Measurements from ENCODE around the gene DDX39B. TPM values are rescaled to one million over a fixed set of nuclear protein-coding genes. Genes with fewer than 3 reads are reported as not detected.
"Not testable (repeated sequence)": the region's sequence is repeated elsewhere in the genome, so short reads cannot be mapped to it uniquely, and the experiment has no call there.

The DDX39B gene
- total RNA-seq, 1 donor from 2014 or later = 308 TPM

GRCh38 chr6:31525932-31526591 is 15.7 kb downstream of the DDX39B start:
- peak; percentile 86 for DNase-seq

GRCh38 chr6:31525553-31525931 is 16.3 kb downstream of the DDX39B start:
- no peak for DNase-seq

DNA sequence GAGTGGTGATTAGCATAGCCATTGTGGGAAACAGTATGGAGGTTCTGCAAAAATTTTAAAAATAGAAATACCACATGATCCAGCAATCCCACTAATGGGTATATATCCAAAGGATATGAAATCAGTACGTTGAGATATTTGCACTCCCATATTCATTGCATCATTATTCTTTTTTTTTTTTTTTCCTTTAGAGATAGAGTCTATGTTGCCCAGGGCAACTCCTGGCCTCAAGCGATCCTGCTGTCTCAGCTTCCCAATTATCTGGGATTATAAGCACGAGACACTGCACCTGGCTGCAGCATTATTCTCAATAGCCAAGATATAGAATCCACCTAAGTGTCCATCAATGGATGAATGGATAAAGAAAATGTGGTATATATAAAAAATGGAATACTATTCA is 20.0 kb downstream of the DDX39B start:
- DNase-seq = no peak

DNA sequence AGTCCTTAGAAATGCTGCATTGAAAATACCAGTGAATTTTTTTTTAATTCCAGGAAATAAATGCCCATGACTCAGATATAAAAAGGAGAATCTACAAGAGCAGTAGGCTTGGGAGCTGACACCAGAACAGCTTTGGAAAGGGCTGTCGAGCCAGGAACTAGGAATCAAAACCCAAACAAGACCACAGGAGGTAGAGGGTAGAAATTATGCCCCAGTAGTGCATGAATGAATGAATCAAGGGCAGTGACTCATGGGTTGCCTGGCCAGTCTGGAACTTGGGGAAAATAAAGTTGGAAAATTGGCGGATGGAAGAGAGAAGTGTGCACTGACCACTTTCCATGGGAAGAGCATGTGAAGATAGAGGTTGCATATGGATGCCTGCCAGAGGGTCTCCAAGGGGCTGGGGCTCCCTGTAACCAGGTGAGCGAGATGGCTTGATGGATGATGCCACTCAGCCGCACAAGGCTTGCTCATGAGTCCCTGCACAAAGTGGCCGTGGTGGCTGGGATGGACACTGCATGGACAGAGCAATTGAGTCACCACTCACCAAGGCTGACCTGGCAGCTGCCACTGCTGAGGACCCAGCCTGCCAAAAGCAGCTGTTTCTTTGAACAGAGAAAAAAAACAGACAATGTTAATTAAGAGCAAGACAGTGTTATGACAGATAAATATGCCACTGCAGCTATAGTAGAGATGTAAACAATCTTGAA is 28.2 kb downstream of the DDX39B start:
- DNase-seq = no peak

- DNase-seq = no peak
These were observed 31.8 kb downstream of the DDX39B start for GRCh38 chr6:31510007-31510406.

DNA sequence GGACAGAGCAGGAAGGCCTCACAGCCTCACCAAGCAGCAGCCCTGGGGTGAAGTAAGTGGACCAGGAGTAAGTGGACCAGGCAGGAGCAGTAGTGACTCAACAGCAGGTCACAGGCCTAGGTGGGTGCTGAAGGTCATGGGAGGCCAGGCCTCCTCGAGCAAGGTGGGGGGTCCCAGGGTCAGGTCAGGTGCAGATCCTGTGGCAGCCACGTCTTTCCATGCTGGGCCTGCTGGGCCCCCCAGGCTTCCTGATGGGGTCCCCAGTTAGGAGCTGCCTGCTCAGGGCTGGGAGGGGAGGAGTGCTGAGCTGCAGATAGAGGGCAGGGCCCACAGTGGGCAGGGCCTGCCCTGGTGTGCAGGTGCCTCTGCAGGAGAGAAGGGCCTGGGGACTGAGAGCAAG is 32.8 kb downstream of the DDX39B start:
- DNase-seq = not testable (repeated sequence)

- no peak for DNase-seq
These were observed 39.2 kb downstream of the DDX39B start for GRCh38 chr6:31502586-31502985.

GRCh38 chr6:31499648-31500047 is 42.2 kb downstream of the DDX39B start:
- not testable (repeated sequence) for DNase-seq

DNA sequence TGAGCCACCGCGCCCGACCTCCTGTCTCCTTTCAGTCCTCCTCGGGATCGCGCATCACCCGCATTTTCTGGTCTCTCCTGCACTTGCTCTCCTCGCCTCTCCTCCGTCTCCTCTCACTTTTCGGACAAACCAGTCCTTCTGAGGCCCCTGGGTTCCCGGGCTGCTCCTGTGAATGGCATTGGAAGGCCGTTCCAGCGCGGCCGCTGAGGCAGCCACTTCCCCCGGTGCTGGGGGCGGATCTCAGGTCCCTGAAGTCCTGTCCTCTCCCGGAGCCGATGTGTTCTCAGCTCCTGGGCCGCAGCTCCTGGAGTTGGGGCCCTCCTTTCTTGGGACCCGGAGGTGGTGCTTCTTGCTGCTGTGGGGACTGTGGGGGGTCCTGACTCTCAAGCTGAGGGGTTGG is 43.1 kb downstream of the DDX39B start:
- peak; percentile 39 for DNase-seq

DNA sequence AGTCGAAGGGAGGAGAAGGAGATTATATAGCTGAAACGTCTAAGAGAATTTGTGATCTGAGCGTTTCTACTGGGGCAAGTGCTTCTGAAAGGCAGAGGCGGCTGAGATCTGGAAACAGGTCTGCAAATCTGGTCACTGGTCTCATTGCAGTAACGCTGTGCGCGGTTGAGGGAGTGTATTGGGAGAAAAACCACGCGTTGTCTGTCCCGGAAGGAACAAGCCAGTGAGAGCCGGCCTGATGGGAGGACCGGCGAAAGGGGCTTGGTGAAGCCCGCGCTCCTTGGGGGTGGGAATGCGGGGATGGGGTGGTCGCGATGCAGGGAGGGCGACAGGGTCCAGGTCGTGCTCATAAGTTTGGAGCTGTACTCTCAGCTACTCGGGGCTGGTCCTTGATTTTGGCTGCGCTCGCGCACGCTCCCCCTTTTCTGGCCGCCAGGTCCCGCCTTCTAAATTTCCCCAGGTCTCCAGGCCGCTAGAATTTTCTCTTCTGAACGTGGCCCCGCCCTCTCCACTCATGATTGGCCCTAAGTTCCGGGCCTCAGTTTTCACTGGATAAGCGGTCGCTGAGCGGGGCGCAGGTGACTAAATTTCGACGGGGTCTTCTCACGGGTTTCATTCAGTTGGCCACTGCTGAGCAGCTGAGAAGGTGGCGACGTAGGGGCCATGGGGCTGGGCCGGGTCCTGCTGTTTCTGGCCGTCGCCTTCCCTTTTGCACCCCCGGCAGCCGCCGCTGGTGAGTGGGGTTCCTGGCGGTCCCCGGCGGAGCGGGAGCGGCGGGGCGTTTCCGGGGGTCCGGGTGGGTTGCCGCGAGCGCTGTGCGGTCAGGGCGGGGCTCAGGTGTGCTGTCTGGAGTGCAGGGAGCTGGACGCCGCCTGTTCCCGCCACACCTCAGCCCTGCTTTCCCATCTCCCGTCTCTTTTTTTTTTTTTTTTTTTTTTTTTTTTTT is 44.0 kb downstream of the DDX39B start, which contains the start of gene MICB:
Gene MICB (plus strand): TSS at position 615 of the 946 bp plus-strand sequence. CDS start 49 bp downstream, at position 664.
- DNase-seq = peak; percentile 87

- DNase-seq = not testable (repeated sequence)
These were observed 45.0 kb downstream of the DDX39B start for GRCh38 chr6:31496826-31497225.

DNA sequence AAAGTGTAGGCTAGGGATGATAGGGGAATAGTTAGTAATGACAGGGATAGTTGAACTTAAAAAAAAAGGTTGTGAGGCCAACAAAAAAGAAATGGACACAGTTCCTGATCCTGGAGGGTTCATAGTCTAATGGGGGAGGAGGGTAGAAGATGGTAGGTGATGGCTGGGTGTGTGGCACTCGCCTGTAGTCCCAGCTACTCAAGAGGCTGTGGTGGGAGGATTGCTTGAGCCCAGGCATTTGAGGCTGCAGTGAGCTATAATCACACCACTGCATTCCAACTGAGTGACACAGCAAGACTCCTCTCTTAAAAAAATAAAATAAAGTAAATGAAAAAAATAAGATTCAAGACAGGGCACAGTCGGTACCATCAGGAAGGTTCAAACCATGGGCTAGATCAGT is 46.2 kb downstream of the DDX39B start:
- peak; percentile 38 for DNase-seq

- DNase-seq = peak; percentile 90
These were observed 47.7 kb downstream of the DDX39B start for GRCh38 chr6:31493875-31494694.

GRCh38 chr6:31493550-31493874 is 48.3 kb downstream of the DDX39B start:
- not testable (repeated sequence) for DNase-seq

GRCh38 chr6:31490115-31490873 is 51.5 kb downstream of the DDX39B start:
- no peak for DNase-seq

- DNase-seq = no peak
These were observed 52.7 kb downstream of the DDX39B start for GRCh38 chr6:31489086-31489485.

GRCh38 chr6:31487674-31488073 is 54.1 kb downstream of the DDX39B start:
- not testable (repeated sequence) for DNase-seq

DNA sequence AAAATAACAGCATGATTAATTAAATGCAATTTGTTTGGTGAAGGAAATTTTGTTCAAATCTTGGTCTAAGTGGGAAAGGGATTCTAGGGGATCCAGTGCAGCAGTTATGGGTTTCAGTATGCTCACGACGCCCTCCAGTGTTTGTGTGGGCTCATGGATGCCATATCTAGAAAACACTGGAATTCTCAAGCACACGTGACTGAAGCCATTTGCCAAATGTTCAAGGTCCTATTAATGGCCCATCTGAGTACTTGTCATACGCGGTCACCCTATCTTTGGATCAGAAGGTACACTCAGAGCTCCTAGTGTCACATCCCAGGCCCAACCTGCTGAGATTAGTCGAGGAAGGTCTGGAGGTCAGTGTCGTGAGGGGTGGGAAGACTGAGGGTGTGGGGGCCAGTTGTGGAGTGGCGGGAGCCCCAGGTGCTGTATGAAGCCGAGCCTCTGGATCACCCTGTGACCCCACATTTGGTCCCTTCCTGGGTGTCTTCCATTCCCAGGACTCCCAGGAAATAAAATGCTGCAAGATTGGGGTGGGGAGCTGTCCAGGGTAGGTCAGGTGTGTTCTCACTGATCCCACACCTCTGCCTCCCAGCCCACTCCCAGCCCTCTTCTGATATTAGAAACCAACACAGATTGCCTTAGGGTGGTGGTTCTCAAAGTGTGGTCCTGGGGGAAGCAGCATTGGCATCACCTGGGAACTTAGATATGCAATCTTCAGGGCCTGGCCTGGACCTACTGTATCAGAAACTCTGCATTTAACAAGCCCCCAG is 55.6 kb downstream of the DDX39B start:
- DNase-seq = not testable (repeated sequence)

DNA sequence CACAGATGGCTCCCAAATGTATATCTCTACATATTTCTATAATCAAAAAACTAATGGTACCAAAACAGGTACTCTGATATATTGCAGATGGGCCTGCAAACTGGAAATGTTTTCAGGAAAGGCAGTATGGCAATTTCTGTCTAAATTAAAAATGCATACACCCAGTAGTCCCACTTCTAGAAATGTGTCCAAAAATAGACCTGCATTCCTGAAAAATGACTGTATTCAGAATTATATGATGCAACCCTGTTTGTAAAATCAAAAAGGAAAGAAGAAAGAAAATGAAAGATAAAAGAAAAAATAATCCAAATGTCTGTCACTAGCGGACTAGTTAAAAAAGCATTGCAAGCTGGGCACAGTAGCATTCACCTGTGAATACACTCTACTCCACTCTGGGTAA is 56.7 kb downstream of the DDX39B start:
- no peak for DNase-seq

DNA sequence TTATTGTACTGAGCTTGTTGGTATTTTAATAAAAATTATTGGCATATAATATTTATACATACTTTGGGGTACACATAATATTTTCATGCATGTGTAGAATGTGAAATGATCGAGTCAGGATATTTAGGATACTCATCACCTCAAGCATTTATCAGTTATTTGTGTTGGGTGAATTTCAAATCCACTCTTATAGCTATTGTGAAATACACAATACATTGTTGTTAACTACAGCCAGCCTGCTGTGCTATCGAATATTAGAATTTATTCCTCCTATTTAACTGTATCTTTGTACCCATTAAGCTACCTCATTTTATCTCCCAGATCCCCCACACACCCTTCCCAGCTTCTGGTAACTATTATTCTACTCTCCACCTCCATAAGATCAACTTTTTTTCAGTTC is 58.4 kb downstream of the DDX39B start:
- DNase-seq = no peak

- no peak for DNase-seq
These were observed 61.2 kb downstream of the DDX39B start for GRCh38 chr6:31480574-31480973.

Data from dermis blood vessel endothelial cell (primary cell).